ENCODE measurements around the gene CARD11.
A peak's percentile ranks its signal among the peaks of the same experiment; 100 is the strongest.

Gene CARD11

GRCh38 chr7:2893411-2893861 is 150.2 kb downstream of the CARD11 start:
- no peak for TF ChIP-seq CTCF (IDR thresholded peaks at IDR 0.05; ENCODE audit: low read depth, low read length)
- DNase-seq: no peak
- Histone ChIP-seq H3K27me3 (no peaks in the 10 kb centered on the region), H3K4me3 (ENCODE audit: low read depth, low read length) (no peak overlapping the region), H3K9me3 (no peaks in the 10 kb centered on the region), H3K4me1 (no peaks in the 10 kb centered on the region), H3K36me3 (no peaks in the 10 kb centered on the region)

GRCh38 chr7:2892549-2892948 is 151.1 kb downstream of the CARD11 start:
- Histone ChIP-seq H3K4me3 (ENCODE audit: low read depth, low read length) (no peak overlapping the region), H3K27me3 (no peaks in the 10 kb centered on the region), H3K9me3 (no peaks in the 10 kb centered on the region), H3K4me1 (no peaks in the 10 kb centered on the region), H3K36me3 (no peaks in the 10 kb centered on the region)
- no peak for TF ChIP-seq CTCF (IDR thresholded peaks at IDR 0.05; ENCODE audit: low read depth, low read length)
- DNase-seq: no peak

- no peak for DNase-seq
- no peaks in the 10 kb centered on the region for H3K9me3 ChIP-seq
- no peak for TF ChIP-seq CTCF (IDR thresholded peaks at IDR 0.05; ENCODE audit: low read depth, low read length)
- no peaks in the 10 kb centered on the region for H3K36me3 ChIP-seq
- no peaks in the 10 kb centered on the region for H3K27me3 ChIP-seq
- no peaks in the 10 kb centered on the region for H3K4me1 ChIP-seq
- no peak overlapping the region for H3K4me3 ChIP-seq (ENCODE audit: low read depth, low read length)
These were observed 155.9 kb downstream of the CARD11 start for GRCh38 chr7:2887816-2888215.

- no peaks in the 10 kb centered on the region for H3K4me1 ChIP-seq
- TF ChIP-seq CTCF (IDR thresholded peaks at IDR 0.05; ENCODE audit: low read depth, low read length): peak; percentile 98
- no peaks in the 10 kb centered on the region for H3K36me3 ChIP-seq
- no peaks in the 10 kb centered on the region for H3K27me3 ChIP-seq
- DNase-seq: peak; percentile 68
- no peak overlapping the region for H3K4me3 ChIP-seq (ENCODE audit: low read depth, low read length)
- H3K9me3 ChIP-seq: no peaks in the 10 kb centered on the region
These were observed 156.8 kb downstream of the CARD11 start for GRCh38 chr7:2886900-2887299.

GRCh38 chr7:2886391-2886790 is 157.3 kb downstream of the CARD11 start:
- TF ChIP-seq CTCF (IDR thresholded peaks at IDR 0.05; ENCODE audit: low read depth, low read length): no peak

GRCh38 chr7:2884161-2884560 is 159.5 kb downstream of the CARD11 start:
- no peaks in the 10 kb centered on the region for H3K4me1 ChIP-seq
- no peak for DNase-seq
- TF ChIP-seq CTCF (IDR thresholded peaks at IDR 0.05; ENCODE audit: low read depth, low read length): no peak
- no peaks in the 10 kb centered on the region for H3K27me3 ChIP-seq
- no peaks in the 10 kb centered on the region for H3K9me3 ChIP-seq
- no peak overlapping the region for H3K4me3 ChIP-seq (ENCODE audit: low read depth, low read length)
- no peaks in the 10 kb centered on the region for H3K36me3 ChIP-seq

More at GRCh38 chr7:2886391-2886790, 157.3 kb downstream of the CARD11 start:
- Histone ChIP-seq H3K4me3 (ENCODE audit: low read depth, low read length) (no peak overlapping the region), H3K4me1 (no peaks in the 10 kb centered on the region), H3K9me3 (no peaks in the 10 kb centered on the region), H3K27me3 (no peaks in the 10 kb centered on the region), H3K36me3 (no peaks in the 10 kb centered on the region)
- DNase-seq: no peak

Data from BE2C (cell line).